Panc1 (cell line): ENCODE measurements around the gene NCKAP5.

Source experiments
- POLR2AphosphoS5 ChIP-seq: IDR thresholded peaks from 2 replicates; pipeline ENCODE4 v1.6.1; 2012; ENCODE audit warnings: mild to moderate bottlenecking, low read depth, low read length, moderate library complexity
- TF ChIP-seq, protein P1 (sequence below): fragments of 450-650 bp; IDR thresholded peaks from 2 replicates; pipeline ENCODE4 v1.5.1; 2017; ENCODE audit warnings: mild to moderate bottlenecking
- TF ChIP-seq, protein P2 (sequence below), 2 experiments: IDR thresholded peaks; 2 replicates each; pipeline ENCODE4 v1.6.1; 2011 to 2012; ENCODE audit warnings: low read depth in 2 of 2, control low read depth in 1 of 2, low read length in 1 of 2, mild to moderate bottlenecking in 1 of 2, moderate library complexity in 1 of 2; ENCODE audit not compliant: insufficient read depth in 1 of 2

DNA sequence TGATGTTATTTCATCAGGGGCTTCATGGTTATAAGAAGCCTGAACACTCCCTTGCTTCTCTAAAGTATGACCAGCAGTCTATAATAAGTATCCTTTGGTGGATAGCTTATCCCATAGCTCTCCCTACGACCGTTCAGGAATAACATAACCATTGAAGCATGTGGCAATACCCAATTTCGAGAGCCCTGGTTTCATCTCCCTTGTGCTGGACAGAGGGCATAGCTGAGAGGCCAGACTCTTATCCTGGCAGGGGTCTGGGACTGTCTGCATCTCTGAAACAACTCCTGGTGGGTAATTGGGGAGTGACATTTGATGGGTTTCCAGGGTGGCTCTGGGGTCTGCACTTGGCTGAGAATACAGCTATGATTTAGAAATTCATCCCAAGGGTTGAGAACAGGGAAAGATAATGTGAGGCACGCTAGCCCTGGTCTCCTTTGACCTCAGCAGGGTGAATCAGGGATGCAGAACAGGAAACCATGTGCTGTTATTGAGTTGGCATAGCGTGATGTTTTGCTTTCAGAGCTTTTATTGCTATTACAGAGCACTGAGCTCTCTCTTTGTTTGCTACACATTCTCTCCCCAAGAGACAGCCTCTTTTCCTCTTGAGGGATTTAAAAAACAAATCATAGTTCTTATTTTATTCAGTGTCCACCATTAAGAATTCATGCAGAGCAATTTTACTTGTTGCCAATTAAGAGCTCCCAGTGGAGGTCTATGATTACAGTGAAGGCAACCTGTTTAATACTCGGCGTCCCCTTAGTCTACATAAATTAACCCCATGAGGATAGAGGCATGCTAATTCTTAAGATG is 274.5 kb downstream of the NCKAP5 start:
- no peak for TF ChIP-seq POLR2AphosphoS5
- TF ChIP-seq, protein P1, sequence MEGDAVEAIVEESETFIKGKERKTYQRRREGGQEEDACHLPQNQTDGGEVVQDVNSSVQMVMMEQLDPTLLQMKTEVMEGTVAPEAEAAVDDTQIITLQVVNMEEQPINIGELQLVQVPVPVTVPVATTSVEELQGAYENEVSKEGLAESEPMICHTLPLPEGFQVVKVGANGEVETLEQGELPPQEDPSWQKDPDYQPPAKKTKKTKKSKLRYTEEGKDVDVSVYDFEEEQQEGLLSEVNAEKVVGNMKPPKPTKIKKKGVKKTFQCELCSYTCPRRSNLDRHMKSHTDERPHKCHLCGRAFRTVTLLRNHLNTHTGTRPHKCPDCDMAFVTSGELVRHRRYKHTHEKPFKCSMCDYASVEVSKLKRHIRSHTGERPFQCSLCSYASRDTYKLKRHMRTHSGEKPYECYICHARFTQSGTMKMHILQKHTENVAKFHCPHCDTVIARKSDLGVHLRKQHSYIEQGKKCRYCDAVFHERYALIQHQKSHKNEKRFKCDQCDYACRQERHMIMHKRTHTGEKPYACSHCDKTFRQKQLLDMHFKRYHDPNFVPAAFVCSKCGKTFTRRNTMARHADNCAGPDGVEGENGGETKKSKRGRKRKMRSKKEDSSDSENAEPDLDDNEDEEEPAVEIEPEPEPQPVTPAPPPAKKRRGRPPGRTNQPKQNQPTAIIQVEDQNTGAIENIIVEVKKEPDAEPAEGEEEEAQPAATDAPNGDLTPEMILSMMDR = no peak
- TF ChIP-seq, protein P2, sequence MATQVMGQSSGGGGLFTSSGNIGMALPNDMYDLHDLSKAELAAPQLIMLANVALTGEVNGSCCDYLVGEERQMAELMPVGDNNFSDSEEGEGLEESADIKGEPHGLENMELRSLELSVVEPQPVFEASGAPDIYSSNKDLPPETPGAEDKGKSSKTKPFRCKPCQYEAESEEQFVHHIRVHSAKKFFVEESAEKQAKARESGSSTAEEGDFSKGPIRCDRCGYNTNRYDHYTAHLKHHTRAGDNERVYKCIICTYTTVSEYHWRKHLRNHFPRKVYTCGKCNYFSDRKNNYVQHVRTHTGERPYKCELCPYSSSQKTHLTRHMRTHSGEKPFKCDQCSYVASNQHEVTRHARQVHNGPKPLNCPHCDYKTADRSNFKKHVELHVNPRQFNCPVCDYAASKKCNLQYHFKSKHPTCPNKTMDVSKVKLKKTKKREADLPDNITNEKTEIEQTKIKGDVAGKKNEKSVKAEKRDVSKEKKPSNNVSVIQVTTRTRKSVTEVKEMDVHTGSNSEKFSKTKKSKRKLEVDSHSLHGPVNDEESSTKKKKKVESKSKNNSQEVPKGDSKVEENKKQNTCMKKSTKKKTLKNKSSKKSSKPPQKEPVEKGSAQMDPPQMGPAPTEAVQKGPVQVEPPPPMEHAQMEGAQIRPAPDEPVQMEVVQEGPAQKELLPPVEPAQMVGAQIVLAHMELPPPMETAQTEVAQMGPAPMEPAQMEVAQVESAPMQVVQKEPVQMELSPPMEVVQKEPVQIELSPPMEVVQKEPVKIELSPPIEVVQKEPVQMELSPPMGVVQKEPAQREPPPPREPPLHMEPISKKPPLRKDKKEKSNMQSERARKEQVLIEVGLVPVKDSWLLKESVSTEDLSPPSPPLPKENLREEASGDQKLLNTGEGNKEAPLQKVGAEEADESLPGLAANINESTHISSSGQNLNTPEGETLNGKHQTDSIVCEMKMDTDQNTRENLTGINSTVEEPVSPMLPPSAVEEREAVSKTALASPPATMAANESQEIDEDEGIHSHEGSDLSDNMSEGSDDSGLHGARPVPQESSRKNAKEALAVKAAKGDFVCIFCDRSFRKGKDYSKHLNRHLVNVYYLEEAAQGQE (IDR thresholded peaks at IDR 0.05; ENCODE audit: insufficient read depth in 1 of 2, low read depth in 2 of 2, low read length in 1 of 2) = no peak
